Left lung (tissue), 10 donors: ENCODE data around the gene ZC3H12C. TPM values are rescaled to one million over a fixed set of nuclear protein-coding genes. Genes with fewer than 3 reads are reported as not detected.
A peak's percentile ranks its signal among the peaks of the same experiment; 100 is the strongest.

Source experiments
- ATAC-seq: fragments of 200-7000 bp; cut with Tn5 transposase; one replicate; pipeline ENCODE4 v1.9.1; 2020; ENCODE audit warnings: moderate library complexity
- DNase-seq, 4 donors: peaks; one replicate each; pipeline ENCODE4 v3.0.0-alpha.2; 2013 to 2020
- H3K27ac ChIP-seq, 2 donors: fragments of 200-600 bp; sonication (generic) in 1 of 2; one replicate each; pipeline versions ENCODE4 v1.5.0 to v1.8.0; 2020 to 2021
- H3K27me3 ChIP-seq, 2 donors: fragments of 200-600 bp; sonication (generic) in 1 of 2; one replicate each; pipeline versions ENCODE4 v1.5.0 to v1.8.0; 2020 to 2021
- H3K36me3 ChIP-seq, 2 donors: fragments of 200-600 bp; sonication (generic) in 1 of 2; one replicate each; pipeline versions ENCODE4 v1.5.0 to v1.8.0; 2020 to 2021
- H3K4me1 ChIP-seq, 2 donors: fragments of 200-600 bp; one replicate each; pipeline ENCODE4 v1.8.0; 2021
- H3K4me3 ChIP-seq, 2 donors: fragments of 200-600 bp; sonication (generic) in 1 of 2; one replicate each; pipeline versions ENCODE4 v1.5.0 to v1.8.0; 2020 to 2021; ENCODE audit warnings: mild to moderate bottlenecking in 1 of 2
- H3K9me3 ChIP-seq, 2 donors: fragments of 200-600 bp; sonication (generic) in 1 of 2; one replicate each; pipeline versions ENCODE4 v1.5.0 to v1.8.0; 2020 to 2021
- intact Hi-C, 2 donors: fragments of 100-400 bp; cut with DNase I; formaldehyde crosslinking; loops; one replicate each; pipeline versions ENCODE4 v1.11.2 to v1.14.2; 2022
- polyA plus RNA-seq, 6 donors: library from polyadenylated mRNA; unstranded; fragments of 120-200 nt; gene quantifications; one replicate each; pipeline ENCODE4 v1.2.1, GENCODE V29; 2013; ENCODE audit not compliant: insufficient read length in 6 of 6
- total RNA-seq, 2 donors: library from RNA; stranded (reverse); fragmentation: NEBNext Ultra II Directional; extraction: Animal tissue kit (Norgen Biotek cat#: 25700); gene quantifications; one replicate each; pipeline ENCODE4 v1.2.1, GENCODE V29; 2021
- TF ChIP-seq, protein P1 (sequence below), 2 donors: fragments of 200-600 bp; sonication (generic) in 1 of 2; IDR thresholded peaks; one replicate each; pipeline versions ENCODE4 v1.5.0 to v1.8.0; 2021; ENCODE audit warnings: antibody characterized with exemption in 2 of 2
- donor health status: DM: no; HTN: yes; CAD: no.
- donor health status: DM: no; HTN: no; CAD: no.

The ZC3H12C gene
- total and polyA plus RNA-seq, 8 donors: 7.4 to 16.2 (median 9.2) TPM

DNA sequence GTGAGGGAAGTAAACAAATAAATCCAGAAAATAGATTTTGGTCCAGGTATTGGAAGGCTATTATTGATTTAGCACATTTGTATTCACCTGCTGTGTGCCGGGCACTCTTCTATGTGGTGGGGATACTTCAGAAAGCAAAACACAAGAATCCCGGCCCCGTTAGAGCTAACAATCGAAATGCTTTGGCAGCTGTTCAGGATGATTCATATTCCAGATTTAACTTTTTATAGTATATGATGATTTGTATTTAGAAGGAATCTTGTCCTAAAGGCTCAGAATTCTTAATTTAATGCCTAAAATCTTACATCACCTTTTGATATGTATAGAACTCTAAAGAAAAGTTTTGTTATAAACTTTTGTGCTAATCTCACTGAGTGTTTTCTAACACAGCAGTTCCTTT is 28.0 kb downstream of the ZC3H12C start:
- Histone ChIP-seq H3K4me1 (peaks cover 0 to 10% of the 10 kb centered on the region in 2 donors), H3K9me3 (no peaks in the 10 kb centered on the region), H3K4me3 (no peak overlapping the region), H3K27ac (no peak overlapping the region), H3K27me3 (no peaks in the 10 kb centered on the region), H3K36me3 (no peaks in the 10 kb centered on the region)
- no peak for DNase-seq
- TF ChIP-seq, protein P1, sequence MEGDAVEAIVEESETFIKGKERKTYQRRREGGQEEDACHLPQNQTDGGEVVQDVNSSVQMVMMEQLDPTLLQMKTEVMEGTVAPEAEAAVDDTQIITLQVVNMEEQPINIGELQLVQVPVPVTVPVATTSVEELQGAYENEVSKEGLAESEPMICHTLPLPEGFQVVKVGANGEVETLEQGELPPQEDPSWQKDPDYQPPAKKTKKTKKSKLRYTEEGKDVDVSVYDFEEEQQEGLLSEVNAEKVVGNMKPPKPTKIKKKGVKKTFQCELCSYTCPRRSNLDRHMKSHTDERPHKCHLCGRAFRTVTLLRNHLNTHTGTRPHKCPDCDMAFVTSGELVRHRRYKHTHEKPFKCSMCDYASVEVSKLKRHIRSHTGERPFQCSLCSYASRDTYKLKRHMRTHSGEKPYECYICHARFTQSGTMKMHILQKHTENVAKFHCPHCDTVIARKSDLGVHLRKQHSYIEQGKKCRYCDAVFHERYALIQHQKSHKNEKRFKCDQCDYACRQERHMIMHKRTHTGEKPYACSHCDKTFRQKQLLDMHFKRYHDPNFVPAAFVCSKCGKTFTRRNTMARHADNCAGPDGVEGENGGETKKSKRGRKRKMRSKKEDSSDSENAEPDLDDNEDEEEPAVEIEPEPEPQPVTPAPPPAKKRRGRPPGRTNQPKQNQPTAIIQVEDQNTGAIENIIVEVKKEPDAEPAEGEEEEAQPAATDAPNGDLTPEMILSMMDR (IDR thresholded peaks at IDR 0.05): no peak
- intact Hi-C loops: no loop called here
- ATAC-seq: peak; percentile 59

- peaks cover 0 to 10% of the 10 kb centered on the region in 2 donors for H3K4me1 ChIP-seq
- no peak overlapping the region for H3K4me3 ChIP-seq
- intact Hi-C loops: no loop called here
- TF ChIP-seq, protein P1 (IDR thresholded peaks at IDR 0.05): no peak
- H3K36me3 ChIP-seq: no peaks in the 10 kb centered on the region
- no peaks in the 10 kb centered on the region for H3K9me3 ChIP-seq
- ATAC-seq (no peak), DNase-seq (no peak)
- H3K27ac ChIP-seq: no peak overlapping the region
- no peaks in the 10 kb centered on the region for H3K27me3 ChIP-seq
Observed at GRCh38 chr11:110123003-110123402, 29.8 kb downstream of the ZC3H12C start.

GRCh38 chr11:110124605-110125004 is 31.4 kb downstream of the ZC3H12C start:
- H3K36me3 ChIP-seq: no peaks in the 10 kb centered on the region
- intact Hi-C loops: no loop called here

DNA sequence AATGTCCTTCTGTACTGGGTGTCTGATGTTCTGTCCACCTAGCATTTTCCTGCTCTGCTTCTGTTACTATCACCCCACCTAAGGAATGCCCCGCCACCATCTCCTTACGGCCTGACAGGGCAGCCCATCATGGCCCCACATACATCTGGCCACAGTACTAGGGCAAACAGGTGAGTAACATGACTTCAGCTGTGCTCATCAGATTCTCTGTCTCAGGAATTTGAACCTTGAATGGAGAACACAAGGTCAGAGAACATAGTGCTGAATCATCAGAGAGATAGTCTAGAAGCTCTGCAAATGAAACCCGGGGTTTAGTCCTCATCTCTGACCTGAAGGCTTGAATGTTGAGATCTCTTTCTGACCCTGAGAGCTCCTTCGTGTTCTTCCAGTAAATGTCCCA is 32.4 kb downstream of the ZC3H12C start:
- TF ChIP-seq, protein P1 (IDR thresholded peaks at IDR 0.05): no peak
- intact Hi-C loops: no loop called here
- Histone ChIP-seq H3K27me3 (no peaks in the 10 kb centered on the region), H3K9me3 (no peaks in the 10 kb centered on the region), H3K27ac (no peak overlapping the region), H3K4me1 (peaks cover 0 to 8% of the 10 kb centered on the region in 2 donors), H3K36me3 (no peaks in the 10 kb centered on the region), H3K4me3 (no peak overlapping the region)
- DNase-seq (no peak), ATAC-seq (no peak)

More at GRCh38 chr11:110124605-110125004, 31.4 kb downstream of the ZC3H12C start:
- no peak for ATAC-seq
- no peak for DNase-seq
- no peak overlapping the region for H3K4me3 ChIP-seq
- H3K9me3 ChIP-seq: no peaks in the 10 kb centered on the region
- TF ChIP-seq, protein P1 (IDR thresholded peaks at IDR 0.05): no peak
- no peak overlapping the region for H3K27ac ChIP-seq
- H3K4me1 ChIP-seq: peaks cover 0 to 10% of the 10 kb centered on the region in 2 donors
- no peaks in the 10 kb centered on the region for H3K27me3 ChIP-seq

DNA sequence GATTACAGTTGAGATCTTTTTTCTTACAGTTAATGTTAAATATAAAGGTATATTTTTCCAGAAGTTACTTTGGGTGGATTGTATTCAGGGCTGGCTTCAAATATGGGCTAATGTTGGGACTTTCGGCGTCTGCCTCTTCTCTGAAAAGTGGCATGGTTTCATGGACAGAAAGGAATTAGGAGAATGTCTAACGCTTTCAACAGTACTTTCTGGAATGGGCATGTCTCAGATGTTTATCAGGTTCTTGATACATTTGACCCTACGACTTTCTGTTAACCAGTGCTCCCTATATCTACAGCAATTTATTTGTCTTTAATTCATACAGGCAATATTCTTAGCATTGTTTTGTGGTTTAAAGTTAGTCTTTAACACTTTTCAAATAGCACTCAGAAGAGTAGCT is 33.7 kb downstream of the ZC3H12C start:
- TF ChIP-seq, protein P1 (IDR thresholded peaks at IDR 0.05): no peak
- Histone ChIP-seq H3K4me3 (no peak overlapping the region), H3K27ac (no peak overlapping the region), H3K9me3 (no peaks in the 10 kb centered on the region), H3K4me1 (no peaks in the 10 kb centered on the region), H3K36me3 (no peaks in the 10 kb centered on the region), H3K27me3 (no peaks in the 10 kb centered on the region)
- peak; percentile 30 for ATAC-seq
- intact Hi-C loops: no loop called here
- DNase-seq: no peak
